Kidney epithelial cell (primary cell): ENCODE measurements around the gene PTPRJ. TPM values are rescaled to one million over a fixed set of nuclear protein-coding genes. Genes with fewer than 3 reads are reported as not detected.

Experiments used
- DNase-seq: peaks from one replicate; pipeline ENCODE4 v3.0.0-alpha.2; 2010; ENCODE audit warnings: low read depth
- H3K27me3 ChIP-seq: 2 replicates; pipeline ENCODE4 v1.6.0; 2011; ENCODE audit warnings: low read length; ENCODE audit not compliant: control insufficient read depth, insufficient read depth
- H3K36me3 ChIP-seq: 2 replicates; pipeline ENCODE4 v1.5.1; 2011; ENCODE audit warnings: low read length; ENCODE audit not compliant: control insufficient read depth, insufficient read depth
- H3K4me3 ChIP-seq: 2 replicates; pipeline ENCODE4 v1.5.1; 2011; ENCODE audit warnings: low read depth, mild to moderate bottlenecking, control low read depth, low read length
- total RNA-seq: library from RNA; depleted of rRNA; stranded (reverse); fragments of >200 nt; gene quantifications from 2 replicates; pipeline ENCODE4 v1.2.3, GENCODE V29; 2015
- TF ChIP-seq, protein P1 (sequence below): IDR thresholded peaks from 2 replicates; pipeline ENCODE4 v1.5.1; 2011; ENCODE audit warnings: mild to moderate bottlenecking, moderate library complexity, low read length, control low read depth, inconsistent platforms; ENCODE audit not compliant: insufficient read depth, poor library complexity, severe bottlenecking

PTPRJ gene
- total RNA-seq, 1 donor from 2014 or later, result 42.3 TPM

DNA sequence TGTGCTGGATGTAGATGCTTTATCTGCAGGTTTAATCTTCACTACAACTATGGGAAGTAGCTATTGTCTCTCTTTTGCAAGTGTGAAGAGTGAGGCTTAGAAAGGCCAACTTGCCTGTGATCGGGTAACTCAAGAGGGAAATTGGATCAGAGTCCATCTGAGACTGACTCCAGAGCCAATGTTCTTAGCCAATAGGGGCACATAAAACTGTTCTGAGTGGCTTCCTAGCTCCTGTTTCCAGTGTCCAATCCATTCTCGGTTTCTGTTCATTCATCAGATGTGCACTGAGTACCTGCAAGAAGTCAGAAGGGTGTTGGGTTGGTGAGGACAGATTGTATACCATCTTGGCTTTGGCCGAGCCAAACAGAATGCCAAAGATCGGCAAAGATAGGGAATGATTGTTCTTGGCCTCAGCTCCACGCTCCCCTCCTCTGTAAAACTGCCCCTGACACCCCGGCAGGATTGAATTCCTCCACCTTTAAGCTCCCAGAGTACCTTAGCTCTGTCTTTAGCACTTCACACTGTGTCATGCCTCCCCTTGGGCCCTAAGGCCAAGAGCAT is 100.0 kb downstream of the PTPRJ start:
- H3K36me3 ChIP-seq, result no peaks in the 10 kb centered on the region
- no peak overlapping the region for H3K4me3 ChIP-seq
- DNase-seq, result no peak
- no peaks in the 10 kb centered on the region for H3K27me3 ChIP-seq
- TF ChIP-seq, protein P1, sequence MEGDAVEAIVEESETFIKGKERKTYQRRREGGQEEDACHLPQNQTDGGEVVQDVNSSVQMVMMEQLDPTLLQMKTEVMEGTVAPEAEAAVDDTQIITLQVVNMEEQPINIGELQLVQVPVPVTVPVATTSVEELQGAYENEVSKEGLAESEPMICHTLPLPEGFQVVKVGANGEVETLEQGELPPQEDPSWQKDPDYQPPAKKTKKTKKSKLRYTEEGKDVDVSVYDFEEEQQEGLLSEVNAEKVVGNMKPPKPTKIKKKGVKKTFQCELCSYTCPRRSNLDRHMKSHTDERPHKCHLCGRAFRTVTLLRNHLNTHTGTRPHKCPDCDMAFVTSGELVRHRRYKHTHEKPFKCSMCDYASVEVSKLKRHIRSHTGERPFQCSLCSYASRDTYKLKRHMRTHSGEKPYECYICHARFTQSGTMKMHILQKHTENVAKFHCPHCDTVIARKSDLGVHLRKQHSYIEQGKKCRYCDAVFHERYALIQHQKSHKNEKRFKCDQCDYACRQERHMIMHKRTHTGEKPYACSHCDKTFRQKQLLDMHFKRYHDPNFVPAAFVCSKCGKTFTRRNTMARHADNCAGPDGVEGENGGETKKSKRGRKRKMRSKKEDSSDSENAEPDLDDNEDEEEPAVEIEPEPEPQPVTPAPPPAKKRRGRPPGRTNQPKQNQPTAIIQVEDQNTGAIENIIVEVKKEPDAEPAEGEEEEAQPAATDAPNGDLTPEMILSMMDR, result no peak

DNA sequence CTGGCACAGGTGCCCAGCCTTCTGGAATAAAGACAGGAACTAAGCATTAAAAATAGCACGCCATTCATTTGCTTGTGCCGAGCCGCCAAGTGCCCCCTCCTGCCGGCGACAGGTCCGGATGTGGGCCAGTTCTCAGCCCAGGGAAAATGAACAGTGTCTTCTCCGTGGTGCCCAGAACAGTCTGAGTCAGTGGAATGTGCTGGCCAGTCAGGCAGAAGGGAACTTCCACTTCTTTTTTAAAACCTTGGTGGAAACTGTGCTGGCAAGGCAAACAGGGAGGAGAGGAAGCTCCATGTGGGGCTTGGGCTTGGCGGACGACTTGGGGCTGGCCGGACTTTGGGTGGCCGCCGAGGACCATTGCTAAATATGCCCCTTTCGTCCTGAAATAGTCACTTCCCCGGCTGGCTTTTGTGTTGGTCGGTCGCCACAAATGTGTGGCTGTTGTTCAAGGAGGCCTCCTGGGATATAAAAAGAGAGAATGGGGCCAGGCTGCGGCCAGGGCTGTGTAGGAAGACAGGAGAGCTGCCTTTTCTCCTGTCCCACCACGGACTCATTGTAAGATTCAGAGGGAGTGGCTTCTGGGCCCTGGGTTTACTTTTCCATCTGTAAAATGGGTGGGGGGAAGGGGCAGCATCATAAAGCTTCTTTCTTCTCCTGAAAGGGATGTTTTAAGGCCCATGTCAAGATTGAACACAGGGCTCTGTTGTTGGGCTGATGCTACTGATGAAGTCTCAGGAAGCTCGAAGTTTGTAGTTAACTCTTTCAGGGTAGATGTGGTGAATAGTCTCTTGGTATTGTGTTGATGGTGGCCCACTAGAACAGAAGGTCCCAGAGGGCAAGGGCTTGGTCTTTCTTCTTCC is 101.0 kb downstream of the PTPRJ start:
- TF ChIP-seq, protein P1, result no peak
- H3K27me3 ChIP-seq, result no peaks in the 10 kb centered on the region
- peaks cover under 1% of the 10 kb centered on the region for H3K36me3 ChIP-seq
- H3K4me3 ChIP-seq, result no peak overlapping the region
- DNase-seq, result peak; percentile 77

DNA sequence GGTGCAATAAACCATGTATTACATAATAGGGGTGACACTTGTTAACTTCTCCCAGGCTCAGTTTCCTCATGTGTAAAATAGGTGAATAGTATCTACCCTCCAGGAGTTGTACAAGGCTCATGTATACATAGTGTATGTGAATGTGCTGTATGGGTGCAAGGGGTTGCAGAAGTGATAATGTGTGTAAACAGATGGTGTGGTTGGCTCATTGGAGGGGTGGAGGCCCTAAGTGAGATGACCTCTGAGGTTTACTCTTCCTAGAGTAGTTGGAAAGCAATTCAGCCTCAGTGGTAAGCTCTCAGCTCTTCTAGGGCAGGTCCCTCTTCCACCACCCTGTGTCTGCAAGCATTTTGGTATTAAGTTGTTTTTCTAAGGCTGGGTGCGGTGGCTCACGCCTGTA is 102.4 kb downstream of the PTPRJ start:
- TF ChIP-seq, protein P1, result no peak
- no peak overlapping the region for H3K4me3 ChIP-seq
- no peak for DNase-seq
- H3K27me3 ChIP-seq, result no peaks in the 10 kb centered on the region
- H3K36me3 ChIP-seq, result peaks cover 1% of the 10 kb centered on the region

DNA sequence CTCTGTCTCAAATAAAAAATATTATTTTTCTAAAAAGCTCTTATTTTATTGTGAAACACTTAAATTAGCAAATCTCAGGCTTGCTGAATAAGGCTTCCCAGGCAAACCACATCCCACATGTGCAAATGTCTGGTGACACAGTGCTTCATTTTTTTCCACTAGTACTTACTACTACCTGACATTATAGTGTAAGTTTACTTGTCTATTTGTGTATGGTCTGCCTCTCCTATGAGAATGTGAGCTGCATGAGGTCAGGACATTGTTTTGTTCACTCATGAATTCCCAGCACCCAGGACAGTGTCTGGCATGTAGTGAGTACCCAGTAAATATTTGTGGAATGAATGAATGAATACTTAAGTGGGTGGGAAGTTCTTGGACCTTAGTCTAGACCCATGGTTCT is 103.1 kb downstream of the PTPRJ start:
- Histone ChIP-seq H3K27me3 (no peaks in the 10 kb centered on the region), H3K4me3 (no peak overlapping the region), H3K36me3 (peaks cover 1% of the 10 kb centered on the region)
- TF ChIP-seq, protein P1, result no peak
- no peak for DNase-seq

DNA sequence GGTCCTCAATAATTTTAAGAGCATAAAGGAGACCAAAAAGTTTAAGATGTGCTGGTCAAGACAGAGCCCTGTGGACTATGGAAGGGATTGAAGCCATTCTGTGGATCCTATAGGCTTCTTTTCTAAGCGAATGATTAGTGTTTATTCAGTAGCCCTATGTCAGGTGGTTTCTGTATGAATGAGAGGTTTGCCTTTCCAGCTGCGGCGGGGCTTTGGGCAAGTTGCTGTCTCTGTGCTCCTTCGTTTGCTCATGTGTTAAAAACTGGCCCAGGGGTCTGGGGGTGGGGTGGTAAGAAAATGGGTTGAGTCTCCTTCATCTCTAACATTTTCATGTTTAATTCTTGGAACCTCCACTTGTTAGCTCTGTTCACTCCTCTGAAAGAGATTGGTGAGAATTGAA is 105.3 kb downstream of the PTPRJ start:
- TF ChIP-seq, protein P1, result no peak
- Histone ChIP-seq H3K4me3 (no peak overlapping the region), H3K36me3 (peaks cover 1% of the 10 kb centered on the region), H3K27me3 (no peaks in the 10 kb centered on the region)
- no peak for DNase-seq
